Chondrocyte (in vitro differentiated cells): Measurements from ENCODE around the gene RNPEPL1. TPM values are rescaled to one million over a fixed set of nuclear protein-coding genes. Genes with fewer than 3 reads are reported as not detected.
"Not testable (repeated sequence)": the region's sequence is repeated elsewhere in the genome, so short reads cannot be mapped to it uniquely, and the experiment has no call there.

ENCODE experiments used
- DNase-seq: peaks from one replicate; pipeline ENCODE4 v3.0.0; 2021; ENCODE audit warnings: mixed read lengths, low spot score
- H3K27ac Mint-ChIP-seq: one replicate; pipeline ENCODE4 v1.8.0; 2021; ENCODE audit warnings: mild to moderate bottlenecking, moderate library complexity, mixed read lengths; ENCODE audit not compliant: unreplicated experiment
- H3K27me3 Mint-ChIP-seq: 2 replicates; pipeline ENCODE4 v1.8.0; 2021; ENCODE audit warnings: low read depth, mixed read lengths
- H3K36me3 Mint-ChIP-seq: 2 replicates; pipeline ENCODE4 v1.8.0; 2021; ENCODE audit warnings: low read depth, mixed read lengths
- H3K4me1 Mint-ChIP-seq: 2 replicates; pipeline ENCODE4 v1.8.0; 2021; ENCODE audit warnings: low read depth, mild to moderate bottlenecking, mixed read lengths
- H3K4me3 Mint-ChIP-seq: one replicate; pipeline ENCODE4 v1.8.0; 2021; ENCODE audit warnings: mild to moderate bottlenecking, moderate library complexity, mixed read lengths; ENCODE audit not compliant: unreplicated experiment
- H3K9me3 Mint-ChIP-seq: 2 replicates; pipeline ENCODE4 v1.8.0; 2021; ENCODE audit warnings: low read depth, mixed read lengths
- CTCF ChIP-seq: fragments of 200-600 bp; sonication (generic); IDR thresholded peaks from 2 replicates; pipeline ENCODE4 v1.5.0; 2021; ENCODE audit warnings: antibody characterized with exemption, mild to moderate bottlenecking, moderate library complexity
- total RNA-seq: library from RNA; stranded (reverse); gene quantifications from 3 replicates; pipeline ENCODE4 v1.2.1, GENCODE V29; 2021

RNPEPL1 gene
- total RNA-seq, 1 donor from 2014 or later = 61.3 TPM

- peak; percentile 39 for DNase-seq
- no peak for TF ChIP-seq CTCF
- no peak overlapping the region for H3K4me3 Mint-ChIP-seq
- H3K27me3 Mint-ChIP-seq = no peaks in the 10 kb centered on the region
- peaks cover 9% of the 10 kb centered on the region for H3K36me3 Mint-ChIP-seq
- no peaks in the 10 kb centered on the region for H3K9me3 Mint-ChIP-seq
- H3K4me1 Mint-ChIP-seq = no peaks in the 10 kb centered on the region
- no peak overlapping the region for H3K27ac Mint-ChIP-seq
Observed at GRCh38 chr2:240611601-240612210, 43.4 kb downstream of the RNPEPL1 start.

- H3K27ac Mint-ChIP-seq = no peak overlapping the region
- TF ChIP-seq CTCF = no peak
- H3K4me3 Mint-ChIP-seq = no peak overlapping the region
- H3K36me3 Mint-ChIP-seq = peaks cover 14% of the 10 kb centered on the region
- peaks cover 11% of the 10 kb centered on the region for H3K9me3 Mint-ChIP-seq
- no peaks in the 10 kb centered on the region for H3K4me1 Mint-ChIP-seq
- no peak for DNase-seq
- no peaks in the 10 kb centered on the region for H3K27me3 Mint-ChIP-seq
Observed at GRCh38 chr2:240613781-240614180, 45.5 kb downstream of the RNPEPL1 start.

GRCh38 chr2:240614391-240614790, 46.1 kb downstream of the RNPEPL1 start:
- Mint-ChIP-seq H3K27ac (no peak overlapping the region), H3K27me3 (no peaks in the 10 kb centered on the region), H3K4me1 (no peaks in the 10 kb centered on the region), H3K4me3 (no peak overlapping the region), H3K36me3 (peaks cover 14% of the 10 kb centered on the region), H3K9me3 (peaks cover 12% of the 10 kb centered on the region)
- DNase-seq = peak; percentile 56
- TF ChIP-seq CTCF = no peak

GRCh38 chr2:240615396-240615795, 47.1 kb downstream of the RNPEPL1 start:
- Mint-ChIP-seq H3K27ac (no peak overlapping the region), H3K9me3 (peaks cover 12% of the 10 kb centered on the region), H3K27me3 (no peaks in the 10 kb centered on the region), H3K4me1 (no peaks in the 10 kb centered on the region), H3K36me3 (peaks cover 14% of the 10 kb centered on the region), H3K4me3 (no peak overlapping the region)
- TF ChIP-seq CTCF = no peak
- no peak for DNase-seq

GRCh38 chr2:240615820-240616547, 47.7 kb downstream of the RNPEPL1 start:
- peaks cover 14% of the 10 kb centered on the region for H3K36me3 Mint-ChIP-seq
- DNase-seq = peak; percentile 89
- H3K9me3 Mint-ChIP-seq = peaks cover 12% of the 10 kb centered on the region
- H3K4me3 Mint-ChIP-seq = no peak overlapping the region
- H3K4me1 Mint-ChIP-seq = no peaks in the 10 kb centered on the region
- no peak overlapping the region for H3K27ac Mint-ChIP-seq
- no peak for TF ChIP-seq CTCF
- no peaks in the 10 kb centered on the region for H3K27me3 Mint-ChIP-seq

- H3K4me3 Mint-ChIP-seq, H3K27me3 Mint-ChIP-seq, H3K27ac Mint-ChIP-seq, H3K36me3 Mint-ChIP-seq, H3K4me1 Mint-ChIP-seq: not testable (repeated sequence)
- H3K9me3 Mint-ChIP-seq = peaks cover 12% of the 10 kb centered on the region
- peak; percentile 25 for DNase-seq
Observed at GRCh38 chr2:240616860-240617666, 48.8 kb downstream of the RNPEPL1 start.
